Endodermal cell (in vitro differentiated cells): ENCODE results near the gene GGA1. TPM values are rescaled to one million over a fixed set of nuclear protein-coding genes. Genes with fewer than 3 reads are reported as not detected.

Source experiments
- DNase-seq: peaks from one replicate; pipeline ENCODE4 v3.0.0-alpha.2; 2017
- H3K27ac ChIP-seq: 2 replicates; pipeline ENCODE4 v1.5.1; 2013; ENCODE audit warnings: mild to moderate bottlenecking, low read depth, low read length, moderate library complexity
- H3K27me3 ChIP-seq: 2 replicates; pipeline ENCODE4 v1.6.1; 2013; ENCODE audit warnings: mild to moderate bottlenecking, low read length, moderate library complexity; ENCODE audit not compliant: insufficient read depth, control insufficient read depth, poor library complexity, severe bottlenecking
- H3K36me3 ChIP-seq: 2 replicates; pipeline ENCODE4 v1.7.0; 2013; ENCODE audit warnings: mild to moderate bottlenecking, low read length, moderate library complexity; ENCODE audit not compliant: control insufficient read depth, insufficient read depth
- H3K4me1 ChIP-seq: one replicate; pipeline ENCODE4 v1.7.0; 2013; ENCODE audit warnings: low read length; ENCODE audit not compliant: control insufficient read depth, insufficient read depth
- H3K4me3 ChIP-seq: 2 replicates; pipeline ENCODE4 v1.5.1; 2013; ENCODE audit warnings: mild to moderate bottlenecking, low read length, moderate library complexity
- H3K9ac ChIP-seq: 2 replicates; pipeline ENCODE4 v1.6.1; 2013; ENCODE audit warnings: mild to moderate bottlenecking, low read length, moderate library complexity; ENCODE audit not compliant: poor library complexity, severe bottlenecking; ENCODE audit errors: extremely low read depth
- H3K9me3 ChIP-seq: 2 replicates; pipeline ENCODE4 v1.6.1; 2013; ENCODE audit warnings: mild to moderate bottlenecking, low read length, moderate library complexity; ENCODE audit not compliant: control insufficient read depth
- H3K27ac Mint-ChIP-seq: 2 replicates; pipeline ENCODE4 v1.8.0; 2020; ENCODE audit warnings: mixed read lengths
- H3K27me3 Mint-ChIP-seq: 2 replicates; pipeline ENCODE4 v1.8.0; 2021; ENCODE audit warnings: mild to moderate bottlenecking, mixed read lengths; ENCODE audit not compliant: insufficient read depth
- H3K36me3 Mint-ChIP-seq: 2 replicates; pipeline ENCODE4 v1.8.0; 2020; ENCODE audit warnings: low read depth, mixed read lengths
- H3K4me1 Mint-ChIP-seq: 2 replicates; pipeline ENCODE4 v1.8.0; 2020; ENCODE audit warnings: mixed read lengths
- H3K4me3 Mint-ChIP-seq: 2 replicates; pipeline ENCODE4 v1.8.0; 2020; ENCODE audit warnings: mild to moderate bottlenecking, moderate library complexity, mixed read lengths
- H3K9me3 Mint-ChIP-seq: 2 replicates; pipeline ENCODE4 v1.8.0; 2020; ENCODE audit warnings: mild to moderate bottlenecking, mixed read lengths
- CTCF ChIP-seq: fragments of 200-600 bp; sonication (generic); conservative IDR thresholded peaks from 2 replicates; pipeline ENCODE4 v1.5.0; 2021; ENCODE audit warnings: antibody characterized with exemption, mild to moderate bottlenecking
- WGBS, 2 experiments: methylation state at CpG; one replicate each; pipeline versions ENCODE4 v1.1.5 to v1.1.7; 2013; ENCODE audit warnings: missing lambda C conversion rate in 2 of 2, mixed read lengths in 1 of 2; ENCODE audit not compliant: insufficient coverage in 1 of 2, insufficient read length in 1 of 2; 5-methylcytosine and 5-hydroxymethylcytosine counted together
- total RNA-seq, 2 donors: library from RNA; stranded (reverse); fragmentation: NEBNext Ultra II Directional in 1 of 2; extraction: Animal tissue kit (Norgen Biotek cat#: 25700) in 1 of 2; gene quantifications; 2 replicates in 1 of 2; 3 replicates in 1 of 2; pipeline ENCODE4 v1.2.1, GENCODE V29; 2021

The GGA1 gene
- total RNA-seq, 2 donors from 2014 or later = 87.5 TPM

GRCh38 chr22:37563153-37564081 is 45.2 kb upstream of the GGA1 start:
- Histone ChIP-seq H3K27ac (no peak overlapping the region), H3K27me3 (no peaks in the 10 kb centered on the region), H3K9ac (no peak overlapping the region), H3K4me3 (no peak overlapping the region), H3K4me1 (peaks cover 37% of the 10 kb centered on the region), H3K36me3 (peaks cover 33% of the 10 kb centered on the region), H3K9me3 (no peaks in the 10 kb centered on the region)
- WGBS, 2 experiments = 70 to 72% methylated on average over 11 to 14 of the region's 14 CpGs
- Mint-ChIP-seq H3K4me1 (peaks cover 43% of the 10 kb centered on the region), H3K36me3 (peaks cover 17% of the 10 kb centered on the region), H3K9me3 (no peaks in the 10 kb centered on the region), H3K4me3 (peak overlapping the region; percentile 2), H3K27me3 (no peaks in the 10 kb centered on the region), H3K27ac (peak overlapping the region; percentile 60)
- peak; percentile 77 for DNase-seq
- TF ChIP-seq CTCF = no peak

- no peak for TF ChIP-seq CTCF
These were observed 44.4 kb upstream of the GGA1 start for GRCh38 chr22:37564111-37564711.

GRCh38 chr22:37565830-37566229 is 42.8 kb upstream of the GGA1 start:
- Mint-ChIP-seq H3K9me3 (no peaks in the 10 kb centered on the region), H3K36me3 (peaks cover 17% of the 10 kb centered on the region), H3K27ac (peak overlapping the region; percentile 74), H3K4me3 (no peak overlapping the region), H3K27me3 (no peaks in the 10 kb centered on the region), H3K4me1 (peaks cover 46% of the 10 kb centered on the region)
- no peak for DNase-seq
- no peak overlapping the region for H3K9ac ChIP-seq
- TF ChIP-seq CTCF = no peak
- peaks cover 33% of the 10 kb centered on the region for H3K36me3 ChIP-seq
- no peak overlapping the region for H3K4me3 ChIP-seq
- H3K27ac ChIP-seq = no peak overlapping the region
- 90 to 96% methylated on average over 17 of the region's 17 CpGs for WGBS, 2 experiments
- H3K4me1 ChIP-seq = peaks cover 51% of the 10 kb centered on the region
- H3K27me3 ChIP-seq = no peaks in the 10 kb centered on the region
- no peaks in the 10 kb centered on the region for H3K9me3 ChIP-seq

More at GRCh38 chr22:37564111-37564711, 44.4 kb upstream of the GGA1 start:
- Histone ChIP-seq H3K9ac (no peak overlapping the region), H3K27me3 (no peaks in the 10 kb centered on the region), H3K27ac (no peak overlapping the region), H3K9me3 (no peaks in the 10 kb centered on the region), H3K4me1 (peaks cover 43% of the 10 kb centered on the region), H3K36me3 (peaks cover 33% of the 10 kb centered on the region), H3K4me3 (no peak overlapping the region)
- H3K4me1 Mint-ChIP-seq = peaks cover 38% of the 10 kb centered on the region
- no peaks in the 10 kb centered on the region for H3K9me3 Mint-ChIP-seq
- no peak for DNase-seq
- no peaks in the 10 kb centered on the region for H3K27me3 Mint-ChIP-seq
- no peak overlapping the region for H3K27ac Mint-ChIP-seq
- 91 to 94% methylated on average over 5 to 7 of the region's 7 CpGs for WGBS, 2 experiments
- H3K4me3 Mint-ChIP-seq = no peak overlapping the region
- peaks cover 17% of the 10 kb centered on the region for H3K36me3 Mint-ChIP-seq
